H9 (cell line): Measurements from ENCODE around the gene ITGA11. TPM values are rescaled to one million over a fixed set of nuclear protein-coding genes. Genes with fewer than 3 reads are reported as not detected.

ENCODE experiments used
- DNase-seq: peaks from one replicate; pipeline ENCODE4 v3.0.0-alpha.2; 2017
- H2AFZ ChIP-seq: one replicate; pipeline ENCODE4 v1.6.1; 2013; ENCODE audit warnings: mild to moderate bottlenecking, low read length, control low read depth, moderate library complexity
- H2AK5ac ChIP-seq: 2 replicates; pipeline ENCODE4 v1.6.1; 2013; ENCODE audit warnings: low read length, control low read depth, mixed read lengths; ENCODE audit not compliant: insufficient read length
- H2BK120ac ChIP-seq: one replicate; pipeline ENCODE4 v1.6.1; 2013; ENCODE audit warnings: low read depth, mild to moderate bottlenecking, low read length, control low read depth, inconsistent platforms; ENCODE audit not compliant: poor library complexity, severe bottlenecking
- H2BK12ac ChIP-seq: 2 replicates; pipeline ENCODE4 v1.6.1; 2013; ENCODE audit warnings: low read length, control low read depth, mixed read lengths, low read depth; ENCODE audit not compliant: insufficient read length
- H2BK15ac ChIP-seq: 2 replicates; pipeline ENCODE4 v1.6.1; 2013; ENCODE audit warnings: low read depth, low read length, control low read depth
- H2BK20ac ChIP-seq: one replicate; pipeline ENCODE4 v1.6.1; 2013; ENCODE audit warnings: low read depth, mild to moderate bottlenecking, low read length, control low read depth, inconsistent platforms; ENCODE audit not compliant: poor library complexity, severe bottlenecking
- H2BK5ac ChIP-seq: 2 replicates; pipeline ENCODE4 v1.6.1; 2013; ENCODE audit warnings: low read length, control low read depth, mixed read lengths; ENCODE audit not compliant: insufficient read length
- H3K14ac ChIP-seq: 2 replicates; pipeline ENCODE4 v1.6.1; 2013; ENCODE audit warnings: low read length, control low read depth; ENCODE audit not compliant: insufficient read depth
- H3K18ac ChIP-seq: 2 replicates; pipeline ENCODE4 v1.6.1; 2013; ENCODE audit warnings: low read depth, mild to moderate bottlenecking, mixed read lengths, low read length, control low read depth; ENCODE audit not compliant: insufficient read length
- H3K23ac ChIP-seq: 2 replicates; pipeline ENCODE4 v1.6.1; 2013; ENCODE audit warnings: low read length, control low read depth, mixed read lengths, low read depth; ENCODE audit not compliant: insufficient read length
- H3K23me2 ChIP-seq: 2 replicates; pipeline ENCODE4 v1.6.1; 2013; ENCODE audit warnings: low read depth, mild to moderate bottlenecking, mixed read lengths, low read length, control low read depth; ENCODE audit not compliant: insufficient read length, poor library complexity, severe bottlenecking
- H3K27ac ChIP-seq: 2 replicates; pipeline ENCODE4 v1.5.1; 2013; ENCODE audit warnings: low read length, control low read depth, mixed read lengths, low read depth; ENCODE audit not compliant: insufficient read length
- H3K27me3 ChIP-seq: 2 replicates; pipeline ENCODE4 v1.6.1; 2013; ENCODE audit warnings: low read length, control low read depth, inconsistent platforms; ENCODE audit not compliant: insufficient read depth
- H3K4ac ChIP-seq: 2 replicates; pipeline ENCODE4 v1.6.1; 2013; ENCODE audit warnings: low read depth, mild to moderate bottlenecking, control low read depth, inconsistent platforms, low read length, moderate library complexity
- H3K4me1 ChIP-seq: 2 replicates; pipeline ENCODE4 v1.6.1; 2013; ENCODE audit warnings: low read length, control low read depth, inconsistent platforms; ENCODE audit not compliant: insufficient read depth
- H3K4me2 ChIP-seq: 2 replicates; pipeline ENCODE4 v1.6.1; 2013; ENCODE audit warnings: low read length, control low read depth, mixed read lengths; ENCODE audit not compliant: insufficient read length, insufficient read depth
- H3K56ac ChIP-seq: 2 replicates; pipeline ENCODE4 v1.6.1; 2013; ENCODE audit warnings: low read depth, mild to moderate bottlenecking, mixed read lengths, low read length, control low read depth; ENCODE audit not compliant: insufficient read length
- H3K79me1 ChIP-seq: 2 replicates; pipeline ENCODE4 v1.6.1; 2013; ENCODE audit warnings: low read depth, mild to moderate bottlenecking, moderate library complexity, low read length, control low read depth, inconsistent platforms; ENCODE audit not compliant: insufficient read depth, poor library complexity, severe bottlenecking
- H3K79me2 ChIP-seq: 2 replicates; pipeline ENCODE4 v1.6.1; 2013; ENCODE audit warnings: low read length, control low read depth, inconsistent platforms; ENCODE audit not compliant: insufficient read depth
- H3K9ac ChIP-seq: 2 replicates; pipeline ENCODE4 v1.6.1; 2013; ENCODE audit warnings: low read length, control low read depth, mixed read lengths; ENCODE audit not compliant: insufficient read length; ENCODE audit errors: extremely low read depth
- H3K9me3 ChIP-seq: one replicate; pipeline ENCODE4 v1.6.1; 2013; ENCODE audit warnings: low read depth, low read length, inconsistent platforms; ENCODE audit not compliant: control insufficient read depth
- H3T11ph ChIP-seq: one replicate; pipeline ENCODE4 v1.6.1; 2013; ENCODE audit warnings: mild to moderate bottlenecking, low read length, control low read depth, inconsistent platforms
- H4K20me1 ChIP-seq: one replicate; pipeline ENCODE4 v1.6.1; 2013; ENCODE audit not compliant: control insufficient read depth, insufficient read length, insufficient read depth
- H4K5ac ChIP-seq: 2 replicates; pipeline ENCODE4 v1.6.1; 2013; ENCODE audit warnings: low read depth, mild to moderate bottlenecking, mixed read lengths, low read length, control low read depth; ENCODE audit not compliant: insufficient read length
- H4K8ac ChIP-seq: replicated peaks from 2 replicates; pipeline ENCODE4 v1.6.1; 2013; ENCODE audit warnings: low read length, control low read depth, mixed read lengths, low read depth; ENCODE audit not compliant: insufficient read length
- H4K91ac ChIP-seq: 2 replicates; pipeline ENCODE4 v1.6.1; 2013; ENCODE audit warnings: low read depth, mild to moderate bottlenecking, moderate library complexity, mixed read lengths, low read length, control low read depth; ENCODE audit not compliant: insufficient read length
- H3K27ac Mint-ChIP-seq, 3 experiments: 2 replicates in 2 of 3; 3 replicates in 1 of 3; pipeline ENCODE4 v1.8.0; 2020 to 2021; ENCODE audit warnings: mixed read lengths in 3 of 3, mild to moderate bottlenecking in 1 of 3, moderate library complexity in 1 of 3
- H3K27me3 Mint-ChIP-seq: 2 replicates; pipeline ENCODE4 v1.8.0; 2021; ENCODE audit warnings: low read depth, mild to moderate bottlenecking, moderate library complexity, mixed read lengths
- H3K36me3 Mint-ChIP-seq, 3 experiments: 2 replicates in 2 of 3; 3 replicates in 1 of 3; pipeline ENCODE4 v1.8.0; 2020 to 2021; ENCODE audit warnings: low read depth in 3 of 3, mixed read lengths in 3 of 3; ENCODE audit not compliant: insufficient read depth in 1 of 3
- H3K4me1 Mint-ChIP-seq, 2 experiments: 2 replicates each; pipeline ENCODE4 v1.8.0; 2020; ENCODE audit warnings: mixed read lengths in 2 of 2
- H3K4me3 Mint-ChIP-seq, 2 experiments: 2 replicates in 1 of 2; 3 replicates in 1 of 2; pipeline ENCODE4 v1.8.0; 2020 to 2021; ENCODE audit warnings: mild to moderate bottlenecking in 2 of 2, mixed read lengths in 2 of 2, moderate library complexity in 1 of 2
- H3K9me3 Mint-ChIP-seq, 2 experiments: 2 replicates in 1 of 2; 3 replicates in 1 of 2; pipeline ENCODE4 v1.8.0; 2020; ENCODE audit warnings: mild to moderate bottlenecking in 2 of 2, mixed read lengths in 2 of 2, moderate library complexity in 1 of 2
- CTCF ChIP-seq: fragments of 200-600 bp; sonication (generic); conservative IDR thresholded peaks from 3 replicates; pipeline ENCODE4 v1.8.0; 2021; ENCODE audit warnings: antibody characterized with exemption, mild to moderate bottlenecking
- total RNA-seq: library from RNA; stranded (reverse); gene quantifications from 2 replicates; pipeline ENCODE4 v1.2.1, GENCODE V29; 2021

ITGA11 gene
- total RNA-seq, 1 experiment from 2014 or later: 0.07 TPM

DNA sequence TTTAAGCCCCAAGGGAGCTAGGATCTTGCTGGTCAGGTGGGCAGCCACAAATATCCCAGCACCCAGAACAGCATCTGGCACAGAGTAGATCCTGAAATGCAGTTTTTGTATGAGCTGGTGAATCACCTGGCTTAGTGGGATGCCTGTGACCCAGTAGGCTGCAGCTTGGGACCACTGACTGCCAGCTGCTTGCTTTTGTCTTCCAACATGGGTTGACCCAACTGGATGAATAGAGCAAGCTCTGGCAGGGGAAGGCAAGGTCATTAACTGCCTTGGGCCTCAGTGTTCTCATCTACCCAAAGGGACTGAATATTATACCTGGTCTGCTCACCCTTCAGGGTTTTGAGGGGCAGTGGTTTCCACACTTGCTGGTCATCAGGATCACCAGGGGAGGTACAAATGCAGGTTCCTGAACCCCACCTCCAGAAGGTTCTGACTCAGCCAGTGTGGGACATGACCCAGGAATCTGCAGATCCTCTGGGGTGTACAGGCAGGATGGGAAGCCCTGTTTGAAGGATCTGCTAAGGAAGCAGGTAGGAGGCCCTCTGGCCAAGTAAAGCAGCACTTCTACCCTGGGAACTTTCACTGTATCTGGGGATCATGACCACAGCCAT, 55.4 kb downstream of the ITGA11 start:
- H3K27ac ChIP-seq: no peak overlapping the region
- no peak overlapping the region for H3K27ac Mint-ChIP-seq
- H4K20me1 ChIP-seq: no peaks in the 10 kb centered on the region
- no peaks in the 10 kb centered on the region for H3K79me2 ChIP-seq
- H3T11ph ChIP-seq: no peak overlapping the region
- no peaks in the 10 kb centered on the region for H3K79me1 ChIP-seq
- H3K4me1 ChIP-seq: no peaks in the 10 kb centered on the region
- no peaks in the 10 kb centered on the region; the same call in 1 of the 2 replicates for H3K27me3 Mint-ChIP-seq
- no peak overlapping the region for H2BK120ac ChIP-seq
- no peak overlapping the region for H3K4ac ChIP-seq
- no peak overlapping the region for H4K5ac ChIP-seq
- no peaks in the 10 kb centered on the region for H3K27me3 ChIP-seq
- H2AFZ ChIP-seq: no peak overlapping the region
- H3K23ac ChIP-seq: no peak overlapping the region
- H2BK20ac ChIP-seq: no peak overlapping the region
- H3K4me2 ChIP-seq: no peak overlapping the region
- H3K4me1 Mint-ChIP-seq: peaks cover 6 to 13% of the 10 kb centered on the region in 2 experiments
- peak; percentile 14 for DNase-seq
- H3K9me3 Mint-ChIP-seq: no peaks in the 10 kb centered on the region
- no peak overlapping the region for H2BK12ac ChIP-seq
- H3K9ac ChIP-seq: no peak overlapping the region
- no peak overlapping the region for H3K18ac ChIP-seq
- no peak for TF ChIP-seq CTCF
- no peak overlapping the region for H3K14ac ChIP-seq
- no peaks in the 10 kb centered on the region for H3K9me3 ChIP-seq
- no peak overlapping the region for H4K8ac ChIP-seq
- no peak overlapping the region for H3K56ac ChIP-seq
- no peaks in the 10 kb centered on the region for H3K23me2 ChIP-seq
- no peak overlapping the region for H4K91ac ChIP-seq
- H2BK5ac ChIP-seq: no peak overlapping the region
- H3K36me3 Mint-ChIP-seq: no peaks in the 10 kb centered on the region
- no peak overlapping the region for H2AK5ac ChIP-seq
- H3K4me3 Mint-ChIP-seq: no peak overlapping the region
- no peak overlapping the region for H2BK15ac ChIP-seq
